Effector CD4-positive, alpha-beta T cell (primary cell): ENCODE data around the gene CD79A.

Source experiments
- DNase-seq: peaks from one replicate; pipeline ENCODE4 v3.0.0-alpha.2; 2020
- total RNA-seq: gene quantifications from one replicate; lab custom pipeline; 2026; lab: John Stamatoyannopoulos, UW

The CD79A gene
- 3.6 reads per million, percentile 14 among the genes with 10 or more reads in this experiment for total RNA-seq

GRCh38 chr19:41876847-41877832 is at the start of gene CD79A:
Gene CD79A, plus strand, starts transcription at chr19:41877279. Its CDS starts 26 bp downstream, at chr19:41877305.
- no peak for DNase-seq

DNA sequence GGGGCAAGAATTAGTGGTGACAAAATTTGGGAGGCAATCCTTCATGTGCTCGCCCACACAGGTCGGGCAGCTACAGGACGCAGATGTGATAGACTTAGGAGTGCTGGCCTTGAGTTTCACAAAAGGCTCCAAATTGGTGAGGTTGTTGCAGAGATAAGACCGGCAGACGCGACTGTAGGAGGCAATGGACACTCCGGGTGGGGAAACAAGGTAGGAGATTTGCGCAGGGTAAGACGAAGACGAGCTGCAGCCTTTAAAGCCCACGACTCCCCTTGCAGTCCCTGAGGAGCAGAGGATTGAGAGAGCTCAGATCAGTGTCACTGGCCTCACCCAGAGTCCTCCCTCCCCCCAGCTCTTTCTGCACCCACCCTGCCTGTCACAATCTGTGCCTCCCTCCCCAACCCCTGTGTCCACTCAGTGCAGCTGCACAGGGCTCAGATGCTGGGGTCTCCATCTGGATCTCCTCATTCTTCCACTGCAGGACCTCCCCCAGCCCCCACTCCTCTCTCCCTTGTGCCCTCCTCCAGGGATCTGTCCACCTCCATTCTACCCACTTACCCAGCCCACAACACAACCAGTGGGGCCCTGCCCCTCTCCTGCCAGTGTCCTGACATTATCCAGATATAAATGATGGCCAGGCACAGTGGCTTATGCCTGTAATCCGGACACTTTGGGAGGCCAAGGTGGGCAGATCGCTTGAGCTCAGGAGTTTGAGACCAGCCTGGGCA is 38.9 kb upstream of the CD79A start:
- no peak for DNase-seq

- DNase-seq, result no peak
Measured at GRCh38 chr19:41839211-41839610, 37.9 kb upstream of the CD79A start.

DNA sequence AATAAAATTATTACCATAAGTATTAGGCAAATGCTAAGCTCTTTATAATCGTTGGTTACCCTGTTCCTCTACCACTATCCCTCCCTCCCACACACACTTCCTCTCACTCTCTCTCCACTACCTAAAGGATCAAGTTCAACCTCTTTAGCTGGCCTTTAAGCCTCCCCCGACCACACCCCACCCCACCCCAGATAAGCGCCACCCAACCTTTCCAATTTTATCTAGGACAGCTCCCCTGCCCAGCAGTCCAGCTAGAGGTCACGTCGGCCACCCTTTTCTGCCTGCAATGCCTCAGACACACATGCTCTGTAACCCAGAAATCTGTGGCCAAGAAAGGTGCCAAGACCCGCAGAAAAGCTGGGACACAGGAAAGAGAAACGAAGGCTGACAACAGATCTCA is 33.7 kb upstream of the CD79A start:
- DNase-seq, result no peak

- DNase-seq, result no peak
Measured at GRCh38 chr19:41844601-41845000, 32.5 kb upstream of the CD79A start, which contains the start of gene LYPD4. Gene LYPD4, minus strand, starts transcription at chr19:41844683. Its CDS starts 5,398 bp downstream, at chr19:41839285.

DNA sequence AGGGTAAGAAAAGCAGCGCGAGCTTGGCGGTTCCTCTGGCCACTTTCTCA is 32.3 kb upstream of the CD79A start, which contains the start of gene DMRTC2:
Gene DMRTC2 (plus strand): TSS at position 42 of the 50 bp plus-strand sequence. CDS start 2,387 bp downstream, outside the sequence.
- DNase-seq, result no peak

GRCh38 chr19:41845051-41845590 is 32.0 kb upstream of the CD79A start:
- DNase-seq, result no peak

GRCh38 chr19:41847351-41848105 is 29.6 kb upstream of the CD79A start:
- no peak for DNase-seq

- DNase-seq, result no peak
Measured at GRCh38 chr19:41848666-41849065, 28.4 kb upstream of the CD79A start.

GRCh38 chr19:41849067-41849466 is 28.0 kb upstream of the CD79A start:
- no peak for DNase-seq

DNA sequence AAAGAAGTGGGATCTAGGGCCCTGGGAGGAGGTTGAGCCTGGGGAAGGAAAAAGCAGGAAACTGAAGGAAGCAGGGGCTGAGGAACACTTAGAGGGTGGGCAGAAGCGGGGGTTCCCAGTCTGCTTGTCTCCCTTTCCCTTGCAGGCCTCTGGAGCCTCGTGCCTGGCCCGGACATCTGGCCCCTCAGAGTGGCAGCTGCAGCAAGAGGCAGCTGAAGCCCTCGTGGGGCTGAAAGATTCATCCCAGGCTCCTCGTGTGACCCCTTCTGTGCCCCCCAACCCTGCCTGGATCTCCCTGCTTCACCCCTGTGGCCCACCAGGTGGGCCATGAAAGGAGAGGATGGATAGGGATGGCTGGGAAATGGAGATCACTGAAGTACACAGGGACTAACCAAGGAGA is 26.7 kb upstream of the CD79A start:
- no peak for DNase-seq

GRCh38 chr19:41851456-41851855 is 25.6 kb upstream of the CD79A start:
- no peak for DNase-seq

DNA sequence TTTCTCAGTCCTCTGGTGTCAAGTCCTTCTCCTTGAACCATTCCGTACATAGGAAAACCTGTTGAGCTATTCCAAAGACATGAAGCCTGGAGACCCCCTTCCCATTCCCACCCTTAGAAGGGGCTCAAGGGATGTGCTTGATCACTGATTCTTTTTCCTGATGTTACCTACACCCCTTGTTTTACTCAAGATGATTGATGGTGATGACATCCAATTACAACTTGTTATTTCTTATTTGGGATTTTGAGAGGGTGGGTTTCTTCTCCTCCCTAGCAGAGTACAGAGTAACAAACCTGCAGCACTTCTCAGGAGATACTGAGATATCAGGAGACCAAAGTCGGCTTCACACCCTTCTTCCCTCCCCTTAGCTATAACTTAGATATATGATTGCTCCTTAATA is 23.7 kb upstream of the CD79A start:
- no peak for DNase-seq

- no peak for DNase-seq
Measured at GRCh38 chr19:41853768-41854167, 23.3 kb upstream of the CD79A start.

GRCh38 chr19:41859213-41859617 is 17.9 kb upstream of the CD79A start:
- DNase-seq, result no peak

GRCh38 chr19:41859618-41860418 is 17.3 kb upstream of the CD79A start, which contains the start of gene RPS19:
Gene RPS19, plus strand, starts transcription at chr19:41860255. Its CDS starts 520 bp downstream, at chr19:41860775.
- peak; percentile 97 for DNase-seq

GRCh38 chr19:41860419-41861115 is 16.5 kb upstream of the CD79A start:
- DNase-seq, result no peak

DNA sequence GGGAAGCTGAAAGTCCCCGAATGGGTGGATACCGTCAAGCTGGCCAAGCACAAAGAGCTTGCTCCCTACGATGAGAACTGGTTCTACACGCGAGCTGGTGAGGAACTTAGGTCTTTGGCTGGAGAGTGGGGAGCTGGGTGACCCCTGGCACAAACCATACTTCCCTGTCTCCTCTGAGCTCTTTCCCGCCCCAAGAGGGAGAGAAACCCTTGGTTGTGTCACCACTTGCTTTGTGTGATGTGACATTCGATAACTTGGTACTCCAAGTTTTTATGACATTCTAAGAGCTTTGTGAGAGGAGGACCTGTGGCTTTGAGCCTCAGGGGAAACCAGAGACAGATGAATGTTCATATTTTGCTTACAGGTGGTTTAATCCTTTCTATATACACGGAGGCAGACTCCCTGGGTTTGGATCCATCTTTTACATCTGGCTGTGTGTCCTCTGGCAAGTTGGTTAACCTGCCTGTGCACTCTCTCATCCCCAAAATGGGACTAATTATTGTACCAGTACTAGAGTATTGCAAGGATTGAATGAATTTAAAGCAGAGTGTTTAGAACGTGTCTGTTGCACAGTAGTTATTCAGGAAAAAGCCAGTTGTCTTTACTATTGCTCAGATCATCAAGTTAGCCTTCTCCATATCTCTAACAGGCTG is 15.8 kb upstream of the CD79A start:
- no peak for DNase-seq

GRCh38 chr19:41861846-41862245 is 15.2 kb upstream of the CD79A start:
- DNase-seq, result no peak

GRCh38 chr19:41862445-41862986 is 14.6 kb upstream of the CD79A start:
- no peak for DNase-seq
